ENCODE measurements around the gene STARD3.

The STARD3 gene

DNA sequence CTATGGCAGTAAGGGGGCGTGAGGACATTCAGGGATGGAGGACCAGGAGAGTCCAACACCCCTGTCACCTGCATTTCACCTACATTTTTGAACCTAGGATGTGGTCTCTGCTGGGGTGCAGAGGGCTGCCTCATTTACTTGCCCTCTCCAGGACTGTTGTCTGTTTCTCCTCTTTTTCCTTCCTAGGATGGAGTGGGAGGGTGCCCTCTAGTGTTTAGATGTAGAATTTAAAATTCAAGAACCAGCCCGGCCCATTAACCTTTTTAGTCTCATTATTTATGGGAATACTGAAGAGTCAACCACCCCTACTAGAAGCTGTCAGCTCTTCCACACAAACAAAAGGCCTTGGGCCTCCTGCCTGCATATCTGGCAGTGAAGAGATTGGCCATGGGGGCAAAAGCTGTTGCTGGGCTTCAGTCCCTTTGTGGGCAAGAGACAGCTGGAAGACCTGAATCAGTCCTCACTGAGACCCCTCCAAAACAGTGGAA is 2.5 kb upstream of the STARD3 start:
- TF ChIP-seq, protein P1, sequence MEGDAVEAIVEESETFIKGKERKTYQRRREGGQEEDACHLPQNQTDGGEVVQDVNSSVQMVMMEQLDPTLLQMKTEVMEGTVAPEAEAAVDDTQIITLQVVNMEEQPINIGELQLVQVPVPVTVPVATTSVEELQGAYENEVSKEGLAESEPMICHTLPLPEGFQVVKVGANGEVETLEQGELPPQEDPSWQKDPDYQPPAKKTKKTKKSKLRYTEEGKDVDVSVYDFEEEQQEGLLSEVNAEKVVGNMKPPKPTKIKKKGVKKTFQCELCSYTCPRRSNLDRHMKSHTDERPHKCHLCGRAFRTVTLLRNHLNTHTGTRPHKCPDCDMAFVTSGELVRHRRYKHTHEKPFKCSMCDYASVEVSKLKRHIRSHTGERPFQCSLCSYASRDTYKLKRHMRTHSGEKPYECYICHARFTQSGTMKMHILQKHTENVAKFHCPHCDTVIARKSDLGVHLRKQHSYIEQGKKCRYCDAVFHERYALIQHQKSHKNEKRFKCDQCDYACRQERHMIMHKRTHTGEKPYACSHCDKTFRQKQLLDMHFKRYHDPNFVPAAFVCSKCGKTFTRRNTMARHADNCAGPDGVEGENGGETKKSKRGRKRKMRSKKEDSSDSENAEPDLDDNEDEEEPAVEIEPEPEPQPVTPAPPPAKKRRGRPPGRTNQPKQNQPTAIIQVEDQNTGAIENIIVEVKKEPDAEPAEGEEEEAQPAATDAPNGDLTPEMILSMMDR (IDR thresholded peaks at IDR 0.05; ENCODE audit: low read depth, low read length, missing control alignments), result peak; percentile 69
- DNase-seq (ENCODE audit: low read depth), result no peak
- H3K4me3 ChIP-seq (ENCODE audit: low read depth, low read length), result no peak overlapping the region

DNA sequence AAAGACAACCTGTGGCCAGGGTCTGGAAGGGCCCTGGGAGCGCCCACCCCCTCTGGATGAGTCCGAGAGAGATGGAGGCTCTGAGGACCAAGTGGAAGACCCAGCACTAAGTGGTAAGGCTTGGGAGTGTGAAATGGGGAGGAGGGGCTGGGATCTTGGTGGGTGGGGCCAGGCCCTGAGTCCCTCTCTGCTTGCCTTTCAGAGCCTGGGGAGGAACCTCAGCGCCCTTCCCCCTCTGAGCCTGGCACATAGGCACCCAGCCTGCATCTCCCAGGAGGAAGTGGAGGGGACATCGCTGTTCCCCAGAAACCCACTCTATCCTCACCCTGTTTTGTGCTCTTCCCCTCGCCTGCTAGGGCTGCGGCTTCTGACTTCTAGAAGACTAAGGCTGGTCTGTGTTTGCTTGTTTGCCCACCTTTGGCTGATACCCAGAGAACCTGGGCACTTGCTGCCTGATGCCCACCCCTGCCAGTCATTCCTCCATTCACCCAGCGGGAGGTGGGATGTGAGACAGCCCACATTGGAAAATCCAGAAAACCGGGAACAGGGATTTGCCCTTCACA is 1.2 kb upstream of the STARD3 start:
- H3K4me3 ChIP-seq (ENCODE audit: low read depth, low read length), result no peak overlapping the region
- DNase-seq (ENCODE audit: low read depth), result no peak
- TF ChIP-seq, protein P1 (IDR thresholded peaks at IDR 0.05; ENCODE audit: low read depth, low read length, missing control alignments), result no peak

DNA sequence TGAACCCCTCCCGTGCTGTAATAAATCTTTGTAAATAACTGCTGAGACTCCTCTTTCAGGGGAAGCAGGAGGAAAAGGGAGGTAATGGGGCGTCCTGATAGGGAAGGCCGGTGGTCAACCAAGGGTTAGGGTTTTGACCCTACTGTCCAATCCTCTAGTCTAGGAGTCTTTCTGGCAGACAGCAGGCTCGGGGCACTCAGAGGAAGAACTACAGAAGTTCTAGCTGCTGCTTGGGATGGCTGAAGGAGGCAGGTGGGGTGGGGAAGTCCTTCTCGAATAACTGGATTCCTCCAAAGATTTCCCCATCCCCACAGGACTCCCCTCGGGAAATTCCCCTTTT is 387 bp upstream of the STARD3 start:
- TF ChIP-seq, protein P1 (IDR thresholded peaks at IDR 0.05; ENCODE audit: low read depth, low read length, missing control alignments), result no peak
- DNase-seq (ENCODE audit: low read depth), result no peak
- peak overlapping the region; percentile 84 for H3K4me3 ChIP-seq (ENCODE audit: low read depth, low read length)

DNA sequence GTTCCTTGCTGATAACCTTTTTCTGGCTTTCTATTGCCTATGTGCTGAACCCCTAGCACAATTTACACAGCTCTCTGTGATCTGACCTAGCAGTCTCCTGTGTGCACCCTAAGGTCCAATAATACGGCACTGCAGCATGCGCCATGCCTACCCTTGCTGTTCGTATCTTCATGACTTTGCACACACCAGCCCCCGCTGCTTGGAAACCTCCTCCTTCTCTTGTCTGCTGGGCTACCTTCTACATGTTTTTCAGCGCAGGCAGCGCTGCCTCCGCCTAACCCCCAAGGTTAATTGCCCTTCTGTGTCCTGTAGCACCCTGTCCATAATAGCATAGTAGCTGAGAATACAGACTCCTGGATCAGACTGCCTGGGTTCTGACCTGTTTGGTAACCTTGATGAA is 1.4 kb downstream of the STARD3 start:
- TF ChIP-seq, protein P1 (IDR thresholded peaks at IDR 0.05; ENCODE audit: low read depth, low read length, missing control alignments), result no peak

GRCh38 chr17:39639043-39639442 is 2.1 kb downstream of the STARD3 start:
- TF ChIP-seq, protein P1 (IDR thresholded peaks at IDR 0.05; ENCODE audit: low read depth, low read length, missing control alignments), result no peak
- H3K4me3 ChIP-seq (ENCODE audit: low read depth, low read length), result no peak overlapping the region
- DNase-seq (ENCODE audit: low read depth), result no peak

More for the DNA sequence above, 1.4 kb downstream of the STARD3 start:
- DNase-seq (ENCODE audit: low read depth), result no peak
- peak overlapping the region; percentile 84 for H3K4me3 ChIP-seq (ENCODE audit: low read depth, low read length)

GRCh38 chr17:39639566-39640458 is 2.9 kb downstream of the STARD3 start:
- no peak overlapping the region for H3K4me3 ChIP-seq (ENCODE audit: low read depth, low read length)
- no peak for DNase-seq (ENCODE audit: low read depth)
- TF ChIP-seq, protein P1 (IDR thresholded peaks at IDR 0.05; ENCODE audit: low read depth, low read length, missing control alignments), result no peak

Data from GM12864 (cell line).